Hepatic stellate cell (primary cell): ENCODE results near the gene MEPE.
A peak's percentile ranks its signal among the peaks of the same experiment; 100 is the strongest.

ENCODE experiments used
- DNase-seq: peaks from one replicate; pipeline ENCODE4 v3.0.0; 2011; ENCODE audit warnings: low spot score

Gene MEPE

GRCh38 chr4:87832669-87833068, at the start of gene MEPE:
Gene MEPE, plus strand, starts transcription at chr4:87832969. Its CDS starts 1,746 bp downstream, at chr4:87834715.
- no peak for DNase-seq

GRCh38 chr4:87783781-87784180, 49.0 kb upstream of the MEPE start:
- DNase-seq: no peak

GRCh38 chr4:87785731-87786509, 46.8 kb upstream of the MEPE start:
- DNase-seq: no peak

- DNase-seq: no peak
These were observed 33.3 kb upstream of the MEPE start, which contains the start of gene IBSP for GRCh38 chr4:87799301-87800113. Gene IBSP, plus strand, starts transcription at chr4:87799554. Its CDS starts 2,808 bp downstream, at chr4:87802362.

- DNase-seq: no peak
These were observed 29.9 kb upstream of the MEPE start for GRCh38 chr4:87802858-87803257.

- no peak for DNase-seq
These were observed 29.3 kb upstream of the MEPE start for GRCh38 chr4:87803421-87803820.

GRCh38 chr4:87804871-87805270, 27.9 kb upstream of the MEPE start:
- no peak for DNase-seq

- no peak for DNase-seq
These were observed 26.8 kb upstream of the MEPE start for GRCh38 chr4:87805971-87806370.

GRCh38 chr4:87806520-87806919, 26.2 kb upstream of the MEPE start:
- DNase-seq: no peak

- DNase-seq: no peak
These were observed 25.4 kb upstream of the MEPE start for GRCh38 chr4:87807402-87807801.

- DNase-seq: no peak
These were observed 20.8 kb upstream of the MEPE start for GRCh38 chr4:87811977-87812376.

GRCh38 chr4:87819281-87819919, 13.4 kb upstream of the MEPE start:
- DNase-seq: peak; percentile 26

- DNase-seq: no peak
These were observed 9.6 kb upstream of the MEPE start for GRCh38 chr4:87823200-87823599.

- DNase-seq: no peak
These were observed 9.0 kb upstream of the MEPE start for GRCh38 chr4:87823724-87824123.

- no peak for DNase-seq
These were observed 8.4 kb upstream of the MEPE start for GRCh38 chr4:87824352-87824751.

- DNase-seq: no peak
These were observed 1.6 kb downstream of the MEPE start for GRCh38 chr4:87834401-87834800.

GRCh38 chr4:87835197-87835596, 2.4 kb downstream of the MEPE start:
- DNase-seq: no peak

GRCh38 chr4:87835743-87836142, 3.0 kb downstream of the MEPE start:
- no peak for DNase-seq

GRCh38 chr4:87838205-87838604, 5.4 kb downstream of the MEPE start:
- DNase-seq: no peak

GRCh38 chr4:87838890-87839591, 6.3 kb downstream of the MEPE start:
- peak; percentile 20 for DNase-seq

- DNase-seq: no peak
These were observed 6.8 kb downstream of the MEPE start for GRCh38 chr4:87839592-87839946.

- no peak for DNase-seq
These were observed 7.4 kb downstream of the MEPE start for GRCh38 chr4:87840149-87840548.
